ENCODE measurements around the gene NACA2.
"Not testable (repeated sequence)": the region's sequence is repeated elsewhere in the genome, so short reads cannot be mapped to it uniquely, and the experiment has no call there.

Gene NACA2

GRCh38 chr17:61591018-61591417 lies at the start of gene NACA2:
Gene NACA2 (minus strand): TSS chr17:61591219. CDS start chr17:61591180, 39 bp downstream.
- Histone ChIP-seq H3K4me3 (ENCODE audit: low read depth in 1 of 2, low read length in 2 of 2) (no peak within 1 kb of the TSS), H3K9me3 (ENCODE audit: control insufficient read depth in 1 of 2, low read length in 2 of 2) (no peaks in the 10 kb centered on the region), H3K27ac (ENCODE audit: low read depth, low read length) (no peak within 1 kb of the TSS), H3K4me1 (ENCODE audit: control insufficient read depth in 1 of 2, insufficient read depth in 2 of 2, low read length in 2 of 2) (no peaks in the 10 kb centered on the region), H3K36me3 (ENCODE audit: control insufficient read depth in 1 of 2, insufficient read depth in 2 of 2, low read length in 2 of 2) (no peaks in the 10 kb centered on the region), H3K9ac (ENCODE audit: low read depth in 1 of 2, low read length in 2 of 2) (no peak within 1 kb of the TSS), H3K27me3 (ENCODE audit: control insufficient read depth in 1 of 2, insufficient read depth in 2 of 2, low read length in 2 of 2) (peaks cover 8 to 12% of the 10 kb centered on the region in 2 donors)

- Histone ChIP-seq H3K27ac (ENCODE audit: low read depth, low read length) (no peak overlapping the region), H3K27me3 (ENCODE audit: control insufficient read depth in 1 of 2, insufficient read depth in 2 of 2, low read length in 2 of 2) (no peaks in the 10 kb centered on the region), H3K4me1 (ENCODE audit: control insufficient read depth in 1 of 2, insufficient read depth in 2 of 2, low read length in 2 of 2) (no peaks in the 10 kb centered on the region), H3K9me3 (ENCODE audit: control insufficient read depth in 1 of 2, low read length in 2 of 2) (no peaks in the 10 kb centered on the region), H3K36me3 (ENCODE audit: control insufficient read depth in 1 of 2, insufficient read depth in 2 of 2, low read length in 2 of 2) (no peaks in the 10 kb centered on the region), H3K9ac (ENCODE audit: low read depth in 1 of 2, low read length in 2 of 2) (no peak overlapping the region), H3K4me3 (ENCODE audit: low read depth in 1 of 2, low read length in 2 of 2) (no peak overlapping the region)
These were observed 48.8 kb upstream of the NACA2 start for GRCh38 chr17:61639818-61640217.

- H3K9ac ChIP-seq (ENCODE audit: low read depth in 1 of 2, low read length in 2 of 2): no peak overlapping the region
- H3K27me3 ChIP-seq (ENCODE audit: control insufficient read depth in 1 of 2, insufficient read depth in 2 of 2, low read length in 2 of 2): no peaks in the 10 kb centered on the region
- no peaks in the 10 kb centered on the region for H3K4me1 ChIP-seq (ENCODE audit: control insufficient read depth in 1 of 2, insufficient read depth in 2 of 2, low read length in 2 of 2)
- no peak overlapping the region for H3K4me3 ChIP-seq (ENCODE audit: low read depth in 1 of 2, low read length in 2 of 2)
- H3K27ac ChIP-seq (ENCODE audit: low read depth, low read length): no peak overlapping the region
- no peaks in the 10 kb centered on the region for H3K9me3 ChIP-seq (ENCODE audit: control insufficient read depth in 1 of 2, low read length in 2 of 2)
- H3K36me3 ChIP-seq (ENCODE audit: control insufficient read depth in 1 of 2, insufficient read depth in 2 of 2, low read length in 2 of 2): no peaks in the 10 kb centered on the region
These were observed 47.1 kb upstream of the NACA2 start for GRCh38 chr17:61638087-61638486.

- no peaks in the 10 kb centered on the region for H3K4me1 ChIP-seq (ENCODE audit: control insufficient read depth in 1 of 2, insufficient read depth in 2 of 2, low read length in 2 of 2)
- no peaks in the 10 kb centered on the region for H3K36me3 ChIP-seq (ENCODE audit: control insufficient read depth in 1 of 2, insufficient read depth in 2 of 2, low read length in 2 of 2)
- no peaks in the 10 kb centered on the region for H3K27me3 ChIP-seq (ENCODE audit: control insufficient read depth in 1 of 2, insufficient read depth in 2 of 2, low read length in 2 of 2)
- H3K9ac ChIP-seq (ENCODE audit: low read depth in 1 of 2, low read length in 2 of 2): no peak overlapping the region
- no peak overlapping the region for H3K4me3 ChIP-seq (ENCODE audit: low read depth in 1 of 2, low read length in 2 of 2)
- no peaks in the 10 kb centered on the region for H3K9me3 ChIP-seq (ENCODE audit: control insufficient read depth in 1 of 2, low read length in 2 of 2)
- H3K27ac ChIP-seq (ENCODE audit: low read depth, low read length): no peak overlapping the region
These were observed 45.0 kb upstream of the NACA2 start for GRCh38 chr17:61635913-61636432.

- Histone ChIP-seq H3K36me3 (ENCODE audit: control insufficient read depth in 1 of 2, insufficient read depth in 2 of 2, low read length in 2 of 2) (no peaks in the 10 kb centered on the region), H3K9me3 (ENCODE audit: control insufficient read depth in 1 of 2, low read length in 2 of 2) (no peaks in the 10 kb centered on the region), H3K27ac (ENCODE audit: low read depth, low read length) (no peak overlapping the region), H3K4me3 (ENCODE audit: low read depth in 1 of 2, low read length in 2 of 2) (no peak overlapping the region), H3K9ac (ENCODE audit: low read depth in 1 of 2, low read length in 2 of 2) (no peak overlapping the region), H3K4me1 (ENCODE audit: control insufficient read depth in 1 of 2, insufficient read depth in 2 of 2, low read length in 2 of 2) (no peaks in the 10 kb centered on the region), H3K27me3 (ENCODE audit: control insufficient read depth in 1 of 2, insufficient read depth in 2 of 2, low read length in 2 of 2) (no peaks in the 10 kb centered on the region)
These were observed 44.0 kb upstream of the NACA2 start for GRCh38 chr17:61634942-61635538.

GRCh38 chr17:61634011-61634539 lies 43.1 kb upstream of the NACA2 start:
- no peak overlapping the region for H3K9ac ChIP-seq (ENCODE audit: low read depth in 1 of 2, low read length in 2 of 2)
- H3K27me3 ChIP-seq (ENCODE audit: control insufficient read depth in 1 of 2, insufficient read depth in 2 of 2, low read length in 2 of 2): no peaks in the 10 kb centered on the region
- H3K4me3 ChIP-seq (ENCODE audit: low read depth in 1 of 2, low read length in 2 of 2): no peak overlapping the region
- H3K9me3 ChIP-seq (ENCODE audit: control insufficient read depth in 1 of 2, low read length in 2 of 2): no peaks in the 10 kb centered on the region
- no peaks in the 10 kb centered on the region for H3K4me1 ChIP-seq (ENCODE audit: control insufficient read depth in 1 of 2, insufficient read depth in 2 of 2, low read length in 2 of 2)
- H3K36me3 ChIP-seq (ENCODE audit: control insufficient read depth in 1 of 2, insufficient read depth in 2 of 2, low read length in 2 of 2): no peaks in the 10 kb centered on the region
- H3K27ac ChIP-seq (ENCODE audit: low read depth, low read length): no peak overlapping the region

GRCh38 chr17:61632826-61633225 lies 41.8 kb upstream of the NACA2 start:
- Histone ChIP-seq H3K9ac (ENCODE audit: low read depth in 1 of 2, low read length in 2 of 2) (no peak overlapping the region), H3K27me3 (ENCODE audit: control insufficient read depth in 1 of 2, insufficient read depth in 2 of 2, low read length in 2 of 2) (no peaks in the 10 kb centered on the region), H3K27ac (ENCODE audit: low read depth, low read length) (no peak overlapping the region), H3K9me3 (ENCODE audit: control insufficient read depth in 1 of 2, low read length in 2 of 2) (no peaks in the 10 kb centered on the region), H3K36me3 (ENCODE audit: control insufficient read depth in 1 of 2, insufficient read depth in 2 of 2, low read length in 2 of 2) (no peaks in the 10 kb centered on the region), H3K4me3 (ENCODE audit: low read depth in 1 of 2, low read length in 2 of 2) (no peak overlapping the region), H3K4me1 (ENCODE audit: control insufficient read depth in 1 of 2, insufficient read depth in 2 of 2, low read length in 2 of 2) (no peaks in the 10 kb centered on the region)

GRCh38 chr17:61631800-61632199 lies 40.8 kb upstream of the NACA2 start:
- no peak overlapping the region for H3K27ac ChIP-seq (ENCODE audit: low read depth, low read length)
- no peaks in the 10 kb centered on the region for H3K27me3 ChIP-seq (ENCODE audit: control insufficient read depth in 1 of 2, insufficient read depth in 2 of 2, low read length in 2 of 2)
- no peaks in the 10 kb centered on the region for H3K4me1 ChIP-seq (ENCODE audit: control insufficient read depth in 1 of 2, insufficient read depth in 2 of 2, low read length in 2 of 2)
- H3K9ac ChIP-seq (ENCODE audit: low read depth in 1 of 2, low read length in 2 of 2): no peak overlapping the region
- no peaks in the 10 kb centered on the region for H3K9me3 ChIP-seq (ENCODE audit: control insufficient read depth in 1 of 2, low read length in 2 of 2)
- H3K4me3 ChIP-seq (ENCODE audit: low read depth in 1 of 2, low read length in 2 of 2): no peak overlapping the region
- H3K36me3 ChIP-seq (ENCODE audit: control insufficient read depth in 1 of 2, insufficient read depth in 2 of 2, low read length in 2 of 2): no peaks in the 10 kb centered on the region

GRCh38 chr17:61628158-61628557 lies 37.1 kb upstream of the NACA2 start:
- not testable (repeated sequence) for H3K4me1 ChIP-seq (ENCODE audit: control insufficient read depth in 1 of 2, insufficient read depth in 2 of 2, low read length in 2 of 2)

GRCh38 chr17:61627658-61628057 lies 36.6 kb upstream of the NACA2 start:
- Histone ChIP-seq H3K9ac (ENCODE audit: low read depth in 1 of 2, low read length in 2 of 2) (no peak overlapping the region), H3K27ac (ENCODE audit: low read depth, low read length) (no peak overlapping the region), H3K9me3 (ENCODE audit: control insufficient read depth in 1 of 2, low read length in 2 of 2) (no peaks in the 10 kb centered on the region), H3K4me1 (ENCODE audit: control insufficient read depth in 1 of 2, insufficient read depth in 2 of 2, low read length in 2 of 2) (no peaks in the 10 kb centered on the region), H3K27me3 (ENCODE audit: control insufficient read depth in 1 of 2, insufficient read depth in 2 of 2, low read length in 2 of 2) (no peaks in the 10 kb centered on the region), H3K4me3 (ENCODE audit: low read depth in 1 of 2, low read length in 2 of 2) (no peak overlapping the region), H3K36me3 (ENCODE audit: control insufficient read depth in 1 of 2, insufficient read depth in 2 of 2, low read length in 2 of 2) (no peaks in the 10 kb centered on the region)

More at GRCh38 chr17:61628158-61628557, 37.1 kb upstream of the NACA2 start:
- not testable (repeated sequence) for H3K4me3 ChIP-seq (ENCODE audit: low read depth in 1 of 2, low read length in 2 of 2); H3K27me3 ChIP-seq (ENCODE audit: control insufficient read depth in 1 of 2, insufficient read depth in 2 of 2, low read length in 2 of 2); H3K9me3 ChIP-seq (ENCODE audit: control insufficient read depth in 1 of 2, low read length in 2 of 2); H3K36me3 ChIP-seq (ENCODE audit: control insufficient read depth in 1 of 2, insufficient read depth in 2 of 2, low read length in 2 of 2); H3K27ac ChIP-seq (ENCODE audit: low read depth, low read length); H3K9ac ChIP-seq (ENCODE audit: low read depth in 1 of 2, low read length in 2 of 2)
